ENCODE results near the gene TMA7. TPM values are rescaled to one million over a fixed set of nuclear protein-coding genes. Genes with fewer than 3 reads are reported as not detected.
"Not testable (repeated sequence)": the region's sequence is repeated elsewhere in the genome, so short reads cannot be mapped to it uniquely, and the experiment has no call there.

The TMA7 gene
- total RNA-seq, 1 experiment from 2014 or later: 152 TPM

DNA sequence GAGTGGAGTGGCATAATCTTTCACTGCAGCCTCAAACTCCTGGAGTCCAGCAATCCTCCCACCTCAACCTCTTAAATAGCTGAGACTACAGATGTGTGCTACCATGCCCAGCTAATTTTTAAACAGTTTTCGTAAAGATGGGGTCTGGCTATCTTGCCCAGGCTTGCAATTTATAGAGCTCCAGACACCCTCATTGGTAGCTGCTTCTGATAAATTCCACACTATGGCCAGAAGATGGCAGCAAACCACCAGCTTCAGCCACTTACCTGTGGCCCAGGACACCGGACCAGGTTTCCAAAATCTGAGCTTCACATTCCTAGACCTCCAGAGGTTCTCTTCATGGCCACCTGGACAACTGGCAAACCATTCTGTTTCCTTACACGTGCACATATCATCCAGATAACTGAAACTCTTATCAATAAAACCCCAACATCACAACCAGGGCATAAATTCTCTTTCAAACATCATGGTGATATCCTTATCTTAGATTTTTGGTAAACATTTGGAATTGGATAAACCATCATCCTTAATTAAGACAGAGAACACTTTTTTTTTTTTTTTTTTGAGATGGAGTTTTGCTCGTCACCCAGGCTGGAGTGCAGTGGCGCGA, 39.1 kb upstream of the TMA7 start:
- DNase-seq (ENCODE audit: low spot score): peak; percentile 44
- POLR2A ChIA-PET (ENCODE audit: low non-redundant PET): no interaction called here
- Histone ChIP-seq H3K4me1 (ENCODE audit: insufficient read depth, low read length, poor library complexity, severe bottlenecking) (no peaks in the 10 kb centered on the region), H3K27ac (ENCODE audit: low read depth, low read length, poor library complexity, severe bottlenecking) (no peak overlapping the region), H3K4me3 (ENCODE audit: low read depth, low read length, poor library complexity, severe bottlenecking) (no peak overlapping the region), H3K36me3 (ENCODE audit: insufficient read depth, low read length, poor library complexity, severe bottlenecking) (no peaks in the 10 kb centered on the region), H3K27me3 (replicated peaks; ENCODE audit: insufficient read depth, low read depth, low read length, poor library complexity) (no peaks in the 10 kb centered on the region), H3K9me3 (ENCODE audit: low read depth, low read length, poor library complexity, severe bottlenecking) (no peaks in the 10 kb centered on the region)
- intact Hi-C loops (cut with micrococcal nuclease; ENCODE audit: unreplicated experiment): loop anchor here (5.0 kb wide), 1 partner anchor 36 kb away; no protein-coding TSS in a partner anchor
- CTCF ChIA-PET: interaction anchor here (0.6 to 2.0 kb wide), 8 partner anchors 32 to 607 kb away, joined by 3 to 23 read pairs (median 4); partner anchors contain the start of gene CCDC51
- BruUV-seq (replicated peaks): no TSS peak
- TF ChIP-seq EZH2 (IDR thresholded peaks at IDR 0.05; ENCODE audit: borderline replicate concordance, low read depth, low read length, poor library complexity, severe bottlenecking): no peak
- TF ChIP-seq, protein P1, sequence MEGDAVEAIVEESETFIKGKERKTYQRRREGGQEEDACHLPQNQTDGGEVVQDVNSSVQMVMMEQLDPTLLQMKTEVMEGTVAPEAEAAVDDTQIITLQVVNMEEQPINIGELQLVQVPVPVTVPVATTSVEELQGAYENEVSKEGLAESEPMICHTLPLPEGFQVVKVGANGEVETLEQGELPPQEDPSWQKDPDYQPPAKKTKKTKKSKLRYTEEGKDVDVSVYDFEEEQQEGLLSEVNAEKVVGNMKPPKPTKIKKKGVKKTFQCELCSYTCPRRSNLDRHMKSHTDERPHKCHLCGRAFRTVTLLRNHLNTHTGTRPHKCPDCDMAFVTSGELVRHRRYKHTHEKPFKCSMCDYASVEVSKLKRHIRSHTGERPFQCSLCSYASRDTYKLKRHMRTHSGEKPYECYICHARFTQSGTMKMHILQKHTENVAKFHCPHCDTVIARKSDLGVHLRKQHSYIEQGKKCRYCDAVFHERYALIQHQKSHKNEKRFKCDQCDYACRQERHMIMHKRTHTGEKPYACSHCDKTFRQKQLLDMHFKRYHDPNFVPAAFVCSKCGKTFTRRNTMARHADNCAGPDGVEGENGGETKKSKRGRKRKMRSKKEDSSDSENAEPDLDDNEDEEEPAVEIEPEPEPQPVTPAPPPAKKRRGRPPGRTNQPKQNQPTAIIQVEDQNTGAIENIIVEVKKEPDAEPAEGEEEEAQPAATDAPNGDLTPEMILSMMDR (conservative IDR thresholded peaks at IDR 0.05; ENCODE audit: low read depth, low read length): peak; percentile 57

DNA sequence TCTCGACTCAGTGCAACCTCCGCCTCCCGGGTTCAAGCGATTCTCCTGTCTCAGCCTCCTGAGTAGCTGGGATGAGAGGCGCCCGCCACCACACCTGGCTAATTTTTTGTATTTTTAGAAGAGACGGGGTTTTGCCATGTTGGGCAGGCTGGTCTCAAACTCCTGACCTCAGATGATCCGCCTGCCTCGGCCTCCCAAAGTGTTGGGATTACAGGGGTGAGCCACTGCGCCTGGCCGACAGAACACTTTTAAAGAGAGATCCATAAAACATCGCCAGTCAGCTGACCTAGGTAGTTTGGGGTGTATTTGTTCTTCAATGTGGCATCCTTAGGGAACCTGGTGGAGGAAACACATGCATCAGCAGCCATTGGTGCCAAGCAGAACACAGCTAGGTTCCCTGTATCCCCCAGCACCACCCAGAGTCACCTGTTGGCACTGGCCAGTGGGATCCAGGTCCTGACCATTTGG, 38.6 kb upstream of the TMA7 start:
- intact Hi-C loops (cut with micrococcal nuclease; ENCODE audit: unreplicated experiment): loop anchor here (5.0 kb wide), 1 partner anchor 36 kb away; no protein-coding TSS in a partner anchor

DNA sequence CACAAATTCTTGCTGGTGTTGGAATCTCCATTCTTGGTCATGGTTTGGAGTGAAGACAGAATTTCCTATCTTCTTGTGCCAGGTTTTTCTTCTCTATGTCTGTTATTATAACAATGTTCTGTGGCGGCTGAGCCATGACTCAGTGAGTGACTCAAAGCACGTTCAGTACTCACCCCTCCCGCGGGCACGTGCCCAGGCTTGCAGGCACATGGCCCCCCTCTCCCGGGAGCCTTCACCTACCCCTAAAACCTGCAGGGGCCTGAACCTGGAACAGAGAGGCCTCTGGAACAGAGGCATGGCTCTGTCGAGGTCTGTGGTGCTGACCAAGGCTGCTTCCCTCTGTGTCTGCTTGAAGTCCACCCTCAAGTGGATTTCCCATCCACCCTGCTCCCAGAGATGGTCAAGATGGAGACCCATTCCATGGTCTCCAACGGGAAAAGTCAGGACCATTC, 37.8 kb upstream of the TMA7 start:
- no peak overlapping the region for H3K27ac ChIP-seq (ENCODE audit: low read depth, low read length, poor library complexity, severe bottlenecking)
- no peaks in the 10 kb centered on the region for H3K9me3 ChIP-seq (ENCODE audit: low read depth, low read length, poor library complexity, severe bottlenecking)
- H3K36me3 ChIP-seq (ENCODE audit: insufficient read depth, low read length, poor library complexity, severe bottlenecking): no peaks in the 10 kb centered on the region
- intact Hi-C loops (cut with micrococcal nuclease; ENCODE audit: unreplicated experiment): loop anchor here (5.0 kb wide), 1 partner anchor 35 kb away; no protein-coding TSS in a partner anchor
- DNase-seq (ENCODE audit: low spot score): no peak
- no peaks in the 10 kb centered on the region for H3K4me1 ChIP-seq (ENCODE audit: insufficient read depth, low read length, poor library complexity, severe bottlenecking)
- CTCF ChIA-PET: no interaction called here
- no peak for TF ChIP-seq EZH2 (IDR thresholded peaks at IDR 0.05; ENCODE audit: borderline replicate concordance, low read depth, low read length, poor library complexity, severe bottlenecking)
- TF ChIP-seq, protein P1 (conservative IDR thresholded peaks at IDR 0.05; ENCODE audit: low read depth, low read length): no peak
- no peaks in the 10 kb centered on the region for H3K27me3 ChIP-seq (replicated peaks; ENCODE audit: insufficient read depth, low read depth, low read length, poor library complexity)
- POLR2A ChIA-PET (ENCODE audit: low non-redundant PET): no interaction called here
- no TSS peak for BruUV-seq (replicated peaks)
- H3K4me3 ChIP-seq (ENCODE audit: low read depth, low read length, poor library complexity, severe bottlenecking): no peak overlapping the region

More for the DNA sequence above, 38.6 kb upstream of the TMA7 start:
- H3K4me3 ChIP-seq (ENCODE audit: low read depth, low read length, poor library complexity, severe bottlenecking); BruUV-seq (replicated peaks); H3K27ac ChIP-seq (ENCODE audit: low read depth, low read length, poor library complexity, severe bottlenecking); H3K9me3 ChIP-seq (ENCODE audit: low read depth, low read length, poor library complexity, severe bottlenecking); DNase-seq (ENCODE audit: low spot score); H3K27me3 ChIP-seq (replicated peaks; ENCODE audit: insufficient read depth, low read depth, low read length, poor library complexity); H3K4me1 ChIP-seq (ENCODE audit: insufficient read depth, low read length, poor library complexity, severe bottlenecking); POLR2A ChIA-PET (ENCODE audit: low non-redundant PET); H3K36me3 ChIP-seq (ENCODE audit: insufficient read depth, low read length, poor library complexity, severe bottlenecking): not testable (repeated sequence)
- CTCF ChIA-PET: interaction anchor here (0.7 to 2.0 kb wide), 6 partner anchors 32 to 606 kb away, joined by 3 to 23 read pairs (median 4); partner anchors contain the start of gene CCDC51
